K562 treated with DMSO at 1 percent for 12 hours (cell line): ENCODE measurements around the gene OR4C5. TPM values are rescaled to one million over a fixed set of nuclear protein-coding genes. Genes with fewer than 3 reads are reported as not detected.

ENCODE experiments used
- total RNA-seq: library from RNA; unstranded; fragments of 300-600 nt; gene quantifications from 2 replicates; pipeline ENCODE4 v1.2.3, GENCODE V29; 2022; ENCODE audit not compliant: insufficient read depth

The OR4C5 gene
- not detected in 2 replicates for total RNA-seq

DNA sequence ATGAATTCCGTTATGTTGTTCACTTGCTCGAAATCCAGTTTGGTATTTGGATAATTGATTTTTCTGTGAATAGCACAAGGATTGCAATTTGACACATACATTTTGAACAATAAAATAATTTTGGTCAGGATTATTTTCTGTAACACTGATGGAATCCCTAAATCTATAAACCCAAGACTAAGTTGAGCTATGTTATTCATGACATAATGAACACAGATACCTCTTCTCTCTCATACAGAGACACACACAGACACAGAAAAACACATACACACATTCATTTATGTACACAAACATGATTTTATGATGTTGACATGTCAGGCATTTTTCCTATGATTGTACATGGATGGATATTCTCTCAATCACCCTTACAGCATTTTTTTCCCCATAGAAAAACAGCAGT, at the start of gene OR4C5:
TSS of gene OR4C5 (minus strand) at position 101 of the 400 bp plus-strand sequence. CDS start at position 101, 0 bp downstream.

GRCh38 chr11:48324620-48325019, 41.6 kb downstream of the OR4C5 start, which contains the start of gene OR4C3:
Gene OR4C3, plus strand, starts transcription at chr11:48324920. Its CDS starts 102 bp downstream, at chr11:48325022.

Other genes starting within 250 kb of the OR4C5 start
- gene OR4B1, start 149.7 kb downstream of the OR4C5 start, total RNA-seq: not detected in 2 replicates
- gene OR4X2, start 121.4 kb downstream of the OR4C5 start, total RNA-seq: not detected in 2 replicates
- gene OR4X1, start 102.6 kb downstream of the OR4C5 start, total RNA-seq: not detected in 2 replicates
- not detected in 2 replicates for gene OR4S1, start 60.2 kb downstream of the OR4C5 start, total RNA-seq
- gene OR4C3, start 41.5 kb downstream of the OR4C5 start, total RNA-seq: not detected in 2 replicates
- not detected in 2 replicates for gene OR4A47, start 122.3 kb upstream of the OR4C5 start, total RNA-seq